Gastroesophageal sphincter (tissue), 3 donors: ENCODE results near the gene IQCF2.

ENCODE experiments used
- CTCF ChIP-seq, 4 experiments: fragments of 200-600 bp in 2 of 4; fragments of 450-650 bp in 2 of 4; sonication (generic) in 1 of 4; IDR thresholded peaks; one replicate each; pipeline ENCODE4 v1.5.1; 2017 to 2019; ENCODE audit warnings: antibody characterized with exemption in 4 of 4, mild to moderate bottlenecking in 2 of 4, moderate library complexity in 2 of 4
- POLR2A ChIP-seq, 2 donors: fragments of 450-650 bp; IDR thresholded peaks; one replicate each; pipeline ENCODE4 v1.6.1; 2017; ENCODE audit warnings: antibody characterized with exemption in 2 of 2, mild to moderate bottlenecking in 2 of 2, moderate library complexity in 1 of 2

DNA sequence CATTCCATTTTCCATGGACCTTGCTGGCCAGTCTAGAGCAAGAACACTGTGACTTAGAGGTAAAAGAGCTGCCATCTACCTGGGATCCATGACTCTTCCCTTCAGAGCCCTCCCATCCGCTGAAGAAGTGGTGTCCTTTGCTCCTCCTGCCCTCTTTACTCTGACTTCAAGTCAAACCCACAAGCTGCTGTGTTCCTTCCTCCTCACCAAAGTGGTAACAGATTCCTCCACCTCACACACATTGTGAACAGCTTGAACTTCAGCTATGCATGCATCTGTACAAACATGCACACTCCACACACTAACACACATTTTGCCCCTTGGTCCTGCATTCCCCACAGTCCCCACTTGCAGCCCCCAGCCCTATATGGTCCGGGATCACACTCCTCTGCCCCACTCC is 13.0 kb downstream of the IQCF2 start:
- TF ChIP-seq CTCF (IDR thresholded peaks at IDR 0.05) (no peak), POLR2A (IDR thresholded peaks at IDR 0.05) (no peak)
